GM18907 (cell line): ENCODE measurements around the gene LRP3.
"Not testable (repeated sequence)": the region's sequence is repeated elsewhere in the genome, so short reads cannot be mapped to it uniquely, and the experiment has no call there.

Source experiments
- ATAC-seq: cut with Tn5 transposase; IDR thresholded peaks from one replicate; pipeline ENCODE4 v1.9.1; 2021; ENCODE audit warnings: mild to moderate bottlenecking, moderate library complexity; ENCODE audit not compliant: unreplicated experiment

Gene LRP3

DNA sequence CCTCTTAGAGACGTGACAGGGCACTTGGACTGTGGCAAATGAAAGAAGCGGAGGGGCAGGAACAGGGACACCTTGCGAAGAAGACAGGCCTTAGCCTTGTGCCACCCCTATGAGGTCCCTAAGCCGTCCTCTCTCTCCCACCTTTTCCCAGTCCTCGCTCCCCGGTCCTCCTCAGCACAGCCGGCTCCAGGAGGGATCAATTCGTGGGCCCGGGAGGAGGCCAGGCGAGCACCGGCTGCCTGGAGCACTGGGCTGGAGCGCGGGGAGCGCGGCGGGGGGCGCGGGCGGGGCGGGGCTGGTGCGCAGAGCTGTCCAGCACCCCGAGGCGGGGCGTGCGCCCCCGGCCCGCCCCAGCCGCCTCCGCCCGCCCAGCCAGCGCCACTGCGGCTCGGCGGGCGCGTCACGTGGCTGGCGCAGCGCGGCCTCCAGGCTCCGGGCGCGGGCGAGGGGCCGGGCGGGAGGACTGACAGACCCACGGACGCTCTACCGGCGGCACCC is at the start of gene LRP3:
TSS of gene LRP3 (plus strand) at position 466 of the 498 bp plus-strand sequence. CDS start 456 bp downstream, outside the sequence.
- no peak for ATAC-seq

DNA sequence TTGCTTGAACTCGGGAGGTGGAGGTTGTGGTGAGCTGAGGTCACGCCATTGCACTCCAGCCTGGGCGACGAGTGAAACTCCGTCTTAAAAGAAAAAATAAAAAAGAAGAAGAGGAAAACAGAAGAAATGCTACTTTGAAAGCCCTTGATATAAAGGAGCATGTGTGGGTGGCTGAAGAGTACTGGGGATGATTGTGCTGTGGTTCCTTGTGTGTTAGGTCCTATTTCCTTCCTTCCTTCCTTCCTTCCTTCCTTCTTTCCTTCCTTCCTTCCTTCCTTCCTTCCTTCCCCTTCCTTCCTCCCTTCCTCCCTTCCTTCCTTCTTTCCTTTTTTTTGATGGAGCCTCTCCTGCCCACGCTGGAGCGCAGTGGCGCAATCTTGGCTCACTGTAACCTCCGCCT is 47.9 kb upstream of the LRP3 start:
- no peak for ATAC-seq

DNA sequence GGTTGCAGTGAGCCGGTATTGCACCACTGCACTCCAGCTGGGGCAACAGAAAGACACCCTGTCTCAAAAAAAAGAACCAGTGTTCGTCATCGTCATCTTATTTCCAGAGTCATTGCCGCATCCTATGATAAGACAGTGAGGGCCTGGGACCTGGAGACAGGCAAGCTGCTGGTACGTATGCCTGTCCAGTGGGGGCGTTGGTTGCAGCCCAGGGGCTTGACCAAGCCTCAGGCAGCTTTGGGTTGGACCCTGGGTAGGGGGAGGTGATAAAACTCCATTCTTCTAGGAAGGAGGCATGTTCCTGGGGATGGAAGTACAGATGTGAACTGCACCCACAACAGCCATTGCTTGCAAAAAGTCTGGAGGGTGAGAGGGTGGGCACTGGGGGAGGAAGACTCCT is 46.6 kb upstream of the LRP3 start:
- ATAC-seq, result no peak

- ATAC-seq, result no peak
Measured at GRCh38 chr19:33150852-33151518, 43.1 kb upstream of the LRP3 start.

- no peak for ATAC-seq
Measured at GRCh38 chr19:33152176-33152575, 42.0 kb upstream of the LRP3 start.

DNA sequence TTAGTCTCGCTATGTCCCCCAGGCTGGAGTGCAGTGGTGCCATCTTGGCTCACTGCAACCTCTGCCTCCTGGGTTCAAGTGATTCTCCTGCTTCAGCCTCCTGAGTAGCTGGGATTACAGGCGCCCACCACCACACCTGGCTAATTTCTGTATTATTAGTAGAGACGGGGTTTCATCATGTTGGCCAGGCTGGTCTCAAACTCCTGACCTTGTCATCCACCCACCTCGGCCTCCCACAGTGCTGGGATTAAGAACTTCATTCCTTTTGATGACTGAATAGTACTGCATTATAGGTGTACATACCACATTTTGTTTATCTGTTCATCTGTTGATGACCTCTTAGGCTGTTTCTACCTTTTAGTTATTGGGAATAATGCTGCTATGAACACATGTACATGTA is 41.5 kb upstream of the LRP3 start:
- not testable (repeated sequence) for ATAC-seq

GRCh38 chr19:33154313-33154712 is 39.8 kb upstream of the LRP3 start:
- ATAC-seq, result not testable (repeated sequence)

DNA sequence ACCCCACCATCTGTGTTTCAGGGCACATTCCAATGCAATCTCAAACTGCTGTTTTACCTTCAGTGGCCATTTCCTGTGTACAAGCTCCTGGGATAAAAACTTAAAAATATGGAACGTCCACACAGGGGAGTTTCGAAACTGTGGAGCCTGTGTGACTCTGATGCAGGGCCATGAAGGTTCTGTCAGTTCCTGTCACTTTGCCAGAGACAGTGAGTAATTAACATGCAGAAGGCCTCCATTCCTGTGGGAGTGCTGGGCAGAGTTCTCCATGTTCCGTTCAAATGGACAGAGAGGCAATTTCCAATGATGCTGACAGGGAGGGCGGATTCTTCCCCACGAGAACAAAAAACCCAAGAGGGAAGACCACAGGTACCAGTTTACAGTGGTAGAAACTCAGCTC is 37.8 kb upstream of the LRP3 start:
- ATAC-seq, result no peak

DNA sequence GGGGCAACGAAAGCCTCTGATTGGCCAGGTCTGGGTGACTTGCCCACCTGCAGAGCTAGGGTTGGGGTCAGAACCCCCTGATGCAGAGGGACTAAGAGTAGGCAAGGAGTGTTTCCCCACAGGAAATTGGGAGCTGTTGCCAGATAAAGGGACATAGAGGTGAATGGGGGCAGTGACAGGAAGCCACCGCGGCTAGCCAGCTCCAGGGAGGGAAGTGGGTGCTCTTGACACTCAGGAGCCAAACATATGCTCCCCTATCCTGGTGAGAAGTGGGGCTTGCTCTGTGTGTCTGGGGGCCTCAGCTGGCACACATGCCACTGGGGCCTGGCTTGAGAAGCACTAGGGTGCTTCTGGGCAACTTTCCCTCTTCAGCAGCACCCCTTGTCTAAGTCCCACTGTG is 36.2 kb upstream of the LRP3 start:
- no peak for ATAC-seq

- ATAC-seq, result no peak
Measured at GRCh38 chr19:33158365-33158764, 35.8 kb upstream of the LRP3 start.

- ATAC-seq, result no peak
Measured at GRCh38 chr19:33159149-33159548, 35.0 kb upstream of the LRP3 start.

DNA sequence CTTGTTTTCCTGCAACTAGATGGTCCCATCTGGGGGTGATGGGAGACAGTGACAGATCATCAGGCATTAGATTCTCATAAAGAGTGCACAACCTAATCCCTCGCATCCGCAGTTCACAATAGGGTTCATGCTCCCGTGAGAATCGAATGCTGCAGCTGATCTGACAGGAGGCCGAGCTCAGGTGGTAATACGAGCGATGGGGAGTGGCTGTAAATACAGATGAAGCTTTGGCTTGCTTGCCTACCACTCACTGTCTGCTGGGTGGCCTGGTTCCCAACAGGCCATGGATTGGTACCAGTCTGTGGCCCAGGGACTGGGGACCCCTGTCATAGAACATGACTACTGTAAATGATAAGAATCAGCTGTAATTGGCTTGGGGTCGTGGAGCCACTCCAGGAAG is 34.2 kb upstream of the LRP3 start:
- ATAC-seq, result no peak

DNA sequence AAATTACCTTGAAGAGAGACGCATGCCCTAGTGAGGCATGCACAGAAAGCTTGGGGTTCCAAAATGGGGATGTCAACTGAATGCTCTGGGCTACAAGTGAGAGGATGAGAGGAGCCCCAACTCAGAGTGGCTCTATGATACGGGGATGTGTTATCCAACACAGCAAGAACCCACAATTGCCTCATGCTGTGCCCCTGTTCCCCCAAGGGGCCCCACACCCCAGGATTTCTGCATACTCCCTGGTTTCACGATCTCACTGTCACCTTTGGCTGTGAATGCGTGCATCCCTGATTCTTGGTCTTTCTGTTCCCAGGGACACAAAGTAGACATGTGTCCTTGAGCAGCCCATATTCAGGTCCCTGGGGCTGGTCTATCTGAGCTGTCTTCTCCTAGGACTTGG is 32.9 kb upstream of the LRP3 start:
- ATAC-seq, result no peak

- ATAC-seq, result no peak
Measured at GRCh38 chr19:33163481-33163880, 30.6 kb upstream of the LRP3 start.

DNA sequence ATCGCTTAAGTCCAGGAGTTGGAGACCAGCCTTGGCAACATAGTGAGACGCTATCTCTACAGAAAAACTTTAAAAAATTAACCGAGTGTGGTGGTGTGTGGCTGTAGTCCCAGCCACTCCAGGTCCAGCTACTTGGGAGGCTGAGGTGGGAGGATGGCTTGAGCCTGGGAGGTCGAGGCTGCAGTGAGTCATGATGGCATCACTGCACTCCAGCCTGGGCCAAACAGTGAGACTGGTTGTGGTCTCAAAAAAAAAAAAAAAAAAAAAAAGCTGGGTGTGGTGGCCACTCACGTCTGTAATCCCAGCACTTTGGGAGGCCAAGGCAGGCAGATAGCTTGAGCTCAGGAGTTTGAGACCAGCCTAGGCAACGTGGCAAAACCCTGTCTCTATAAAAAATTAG is 28.1 kb upstream of the LRP3 start:
- ATAC-seq, result not testable (repeated sequence)

- ATAC-seq, result no peak
Measured at GRCh38 chr19:33167438-33167837, 26.7 kb upstream of the LRP3 start.

DNA sequence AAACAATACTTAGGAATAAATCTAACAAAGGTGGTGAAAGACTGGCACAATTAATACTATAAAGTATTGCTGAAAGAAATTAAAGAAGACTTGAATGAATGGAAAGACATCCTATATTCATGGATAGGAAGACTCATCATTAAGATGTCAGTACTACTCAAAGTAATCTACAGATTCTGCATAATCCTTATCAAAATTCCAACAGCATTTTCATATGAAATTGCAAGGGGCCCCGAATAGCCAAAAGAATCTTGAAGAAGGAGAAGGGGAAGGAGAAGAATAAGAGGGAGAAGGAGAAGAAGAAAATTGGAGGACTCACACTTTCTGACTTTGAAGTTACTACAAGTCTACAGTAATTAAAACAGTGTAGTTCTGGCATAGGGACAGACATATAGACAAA is 25.6 kb upstream of the LRP3 start:
- ATAC-seq, result no peak

DNA sequence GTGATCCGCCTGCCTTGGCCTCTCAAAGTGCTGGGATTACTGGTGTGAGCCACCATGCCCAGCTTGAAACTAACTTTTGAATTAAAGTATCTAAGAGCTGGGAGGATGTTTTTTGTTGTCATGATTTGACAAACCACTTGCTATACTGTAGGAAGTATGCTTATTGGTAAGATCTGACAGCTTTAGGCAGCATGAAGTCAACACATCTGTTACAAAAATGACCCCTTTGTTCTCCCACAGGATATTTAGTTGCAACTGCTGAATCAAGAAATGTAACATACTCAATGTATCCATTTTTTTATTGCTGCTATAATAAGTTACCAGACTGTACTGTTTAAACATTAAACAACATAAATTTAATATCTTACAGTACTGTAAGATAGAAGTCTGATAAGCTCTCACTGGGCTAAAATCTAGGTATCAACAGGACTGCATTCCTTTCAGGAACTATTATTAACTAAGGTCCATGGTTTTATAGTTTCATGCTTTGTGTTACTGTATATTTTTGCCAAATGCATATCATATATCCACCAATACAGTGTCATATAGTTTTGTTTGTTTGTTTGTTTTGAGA is 22.8 kb upstream of the LRP3 start:
- ATAC-seq, result no peak

- ATAC-seq, result no peak
Measured at GRCh38 chr19:33171916-33172359, 22.2 kb upstream of the LRP3 start.

GRCh38 chr19:33174186-33174585 is 19.9 kb upstream of the LRP3 start:
- ATAC-seq, result no peak

DNA sequence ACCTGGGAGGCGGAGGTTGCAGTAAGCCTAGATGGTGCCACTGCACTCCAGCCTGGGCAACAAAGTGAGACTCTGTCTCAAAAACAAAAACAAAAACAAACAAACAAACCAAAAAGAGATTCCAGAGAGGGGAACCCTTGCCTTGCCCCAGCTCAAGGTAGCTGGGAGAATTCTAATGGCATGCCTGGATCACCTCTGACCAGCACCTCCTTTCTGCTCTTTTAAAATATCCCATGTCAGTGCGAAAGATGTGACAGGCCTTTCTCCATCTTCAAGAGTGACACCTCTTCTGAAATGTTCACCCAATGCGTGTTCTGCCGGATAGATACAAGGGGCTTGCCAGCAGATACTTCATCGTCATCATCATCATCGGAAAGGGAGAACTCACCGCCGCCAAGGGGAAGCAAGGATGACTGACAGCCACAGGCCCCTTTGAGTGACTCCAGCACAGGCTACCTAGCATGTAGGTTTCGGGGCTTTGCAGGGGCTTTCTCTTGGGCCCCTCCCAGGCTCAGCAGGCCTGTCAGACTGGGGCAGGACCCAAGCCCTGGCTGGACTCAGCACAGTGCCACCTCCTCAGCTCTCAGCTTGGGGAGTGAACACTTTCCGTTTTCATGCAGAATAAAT is 18.9 kb upstream of the LRP3 start:
- ATAC-seq, result no peak
